ENCODE measurements around the gene MCFD2.

MCFD2 gene

GRCh38 chr2:46891956-46892553, 23.6 kb downstream of the MCFD2 start:
- no peak for DNase-seq (ENCODE audit: low read depth)
- no peak overlapping the region for H3K4me3 ChIP-seq (ENCODE audit: control insufficient read depth, low read depth, low read length)
- TF ChIP-seq CTCF (conservative IDR thresholded peaks at IDR 0.05; ENCODE audit: control insufficient read depth, insufficient read depth, low read depth, low read length): no peak

GRCh38 chr2:46888421-46888952, 27.1 kb downstream of the MCFD2 start:
- no peak for TF ChIP-seq CTCF (conservative IDR thresholded peaks at IDR 0.05; ENCODE audit: control insufficient read depth, insufficient read depth, low read depth, low read length)
- no peak for DNase-seq (ENCODE audit: low read depth)
- H3K4me3 ChIP-seq (ENCODE audit: control insufficient read depth, low read depth, low read length): no peak overlapping the region

GRCh38 chr2:46887028-46887885, 28.3 kb downstream of the MCFD2 start:
- no peak overlapping the region for H3K4me3 ChIP-seq (ENCODE audit: control insufficient read depth, low read depth, low read length)
- no peak for TF ChIP-seq CTCF (conservative IDR thresholded peaks at IDR 0.05; ENCODE audit: control insufficient read depth, insufficient read depth, low read depth, low read length)
- peak; percentile 51 for DNase-seq (ENCODE audit: low read depth)

GRCh38 chr2:46886268-46887027, 29.2 kb downstream of the MCFD2 start:
- TF ChIP-seq CTCF (conservative IDR thresholded peaks at IDR 0.05; ENCODE audit: control insufficient read depth, insufficient read depth, low read depth, low read length): no peak
- no peak overlapping the region for H3K4me3 ChIP-seq (ENCODE audit: control insufficient read depth, low read depth, low read length)
- DNase-seq (ENCODE audit: low read depth): no peak

GRCh38 chr2:46885376-46885775, 30.2 kb downstream of the MCFD2 start:
- DNase-seq (ENCODE audit: low read depth): peak; percentile 62
- H3K4me3 ChIP-seq (ENCODE audit: control insufficient read depth, low read depth, low read length): no peak overlapping the region
- no peak for TF ChIP-seq CTCF (conservative IDR thresholded peaks at IDR 0.05; ENCODE audit: control insufficient read depth, insufficient read depth, low read depth, low read length)

- TF ChIP-seq CTCF (conservative IDR thresholded peaks at IDR 0.05; ENCODE audit: control insufficient read depth, insufficient read depth, low read depth, low read length): no peak
- no peak for DNase-seq (ENCODE audit: low read depth)
Observed at GRCh38 chr2:46879511-46879910, 36.1 kb downstream of the MCFD2 start.

More at GRCh38 chr2:46879511-46879910, 36.1 kb downstream of the MCFD2 start:
- no peak overlapping the region for H3K4me3 ChIP-seq (ENCODE audit: control insufficient read depth, low read depth, low read length)
